GM19043 (cell line): ENCODE results near the gene DNAH1.

ENCODE experiments used
- ATAC-seq: cut with Tn5 transposase; IDR thresholded peaks from one replicate; pipeline ENCODE4 v1.9.1; 2021; ENCODE audit warnings: low read depth; ENCODE audit not compliant: unreplicated experiment

DNAH1 gene

DNA sequence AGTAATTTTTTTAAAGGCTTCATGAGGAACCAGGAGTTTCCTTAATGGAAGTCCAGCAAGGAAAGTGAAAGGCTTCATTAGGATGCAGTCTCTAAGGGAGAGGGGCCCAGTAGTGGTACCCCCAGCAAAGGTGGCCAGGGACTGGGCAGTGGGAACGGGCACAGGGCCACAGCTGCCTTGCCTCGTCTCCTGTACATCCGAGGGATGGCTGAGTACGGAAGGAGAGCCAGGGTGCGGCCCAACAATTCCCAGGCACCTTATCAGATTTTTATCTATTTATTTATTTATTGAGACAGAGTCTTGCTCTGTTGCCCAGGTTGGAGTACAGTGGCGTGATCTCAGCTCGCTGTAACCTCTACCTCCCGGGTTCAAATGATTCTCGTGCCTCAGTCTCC is 114.3 kb downstream of the DNAH1 start:
- no peak for ATAC-seq

DNA sequence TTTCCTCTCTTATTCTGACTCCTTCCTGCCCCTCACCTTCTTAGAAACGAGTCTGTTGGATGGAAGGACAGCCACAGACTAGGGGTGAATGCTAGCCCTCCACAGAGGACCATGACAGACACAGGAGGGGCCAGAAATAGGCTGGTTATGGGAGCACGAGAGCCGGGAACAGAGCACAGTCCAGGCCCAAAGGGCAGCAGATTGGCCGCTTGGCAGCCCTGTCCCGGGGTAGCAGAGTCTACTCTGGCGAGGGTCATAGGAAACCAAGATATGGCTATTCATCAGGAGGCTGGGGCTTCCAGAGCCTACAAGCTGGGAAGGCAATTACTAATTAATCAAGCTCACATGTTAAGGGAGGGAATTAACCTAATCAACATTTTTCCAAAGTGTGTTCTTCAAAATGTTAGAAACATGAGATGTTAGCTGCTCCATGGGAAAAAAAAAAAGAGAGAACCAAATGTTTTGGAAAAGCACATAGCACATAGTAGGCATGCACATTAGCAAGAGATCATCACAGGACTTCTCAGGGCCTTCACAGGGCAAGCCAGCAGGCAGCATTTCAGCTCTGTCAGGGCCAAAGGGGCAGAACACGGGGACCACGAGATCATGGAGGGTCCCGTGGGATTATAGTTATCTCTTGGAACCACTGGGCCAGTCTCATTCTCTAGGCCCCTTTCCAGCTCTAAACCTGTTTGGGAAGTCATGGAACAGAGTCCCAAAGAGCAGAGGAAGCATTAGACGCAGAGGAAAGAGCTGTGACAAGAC is 115.5 kb downstream of the DNAH1 start:
- ATAC-seq, result no peak

DNA sequence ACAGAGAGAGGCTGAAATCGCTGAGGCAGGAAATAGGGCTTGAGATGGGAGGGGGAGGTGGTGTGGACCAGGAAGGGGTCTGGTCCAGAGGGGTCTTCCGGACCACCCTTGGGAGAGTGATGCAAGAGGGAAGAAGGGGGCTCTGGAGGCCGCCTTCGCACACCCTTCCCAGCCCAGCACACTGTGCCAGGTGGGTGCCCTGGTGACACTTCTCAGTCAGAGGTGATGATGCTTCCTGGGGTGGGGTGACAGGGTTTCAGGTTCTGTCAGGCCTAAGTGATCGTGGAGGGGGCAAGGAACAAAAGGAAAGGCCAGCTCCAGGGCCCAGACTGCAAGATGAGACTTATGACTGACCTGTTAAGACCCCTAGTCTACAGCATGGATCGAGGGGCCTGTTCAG is 116.1 kb downstream of the DNAH1 start:
- ATAC-seq, result no peak

DNA sequence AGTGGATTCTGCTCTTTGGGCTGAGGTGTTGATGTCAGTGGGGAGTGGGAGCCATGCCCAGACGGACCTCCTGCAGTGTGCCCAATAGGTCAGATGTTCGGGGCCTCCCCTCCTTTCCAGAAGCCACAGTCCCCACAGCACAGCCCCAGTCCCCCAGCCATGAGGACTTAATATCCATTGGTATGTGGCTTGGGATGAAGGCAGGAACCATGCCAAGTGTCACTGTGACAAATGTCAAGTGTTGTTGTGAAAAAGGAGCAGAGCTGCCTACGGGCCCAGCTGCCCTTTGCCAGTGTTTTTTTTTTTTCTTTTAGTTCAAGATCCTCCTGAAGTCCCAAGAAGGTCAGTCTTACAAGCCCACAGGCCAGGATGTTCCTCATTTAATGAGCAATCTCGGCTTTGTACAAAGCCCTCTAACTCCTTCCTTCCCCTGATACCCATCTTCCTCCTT is 116.6 kb downstream of the DNAH1 start:
- no peak for ATAC-seq

DNA sequence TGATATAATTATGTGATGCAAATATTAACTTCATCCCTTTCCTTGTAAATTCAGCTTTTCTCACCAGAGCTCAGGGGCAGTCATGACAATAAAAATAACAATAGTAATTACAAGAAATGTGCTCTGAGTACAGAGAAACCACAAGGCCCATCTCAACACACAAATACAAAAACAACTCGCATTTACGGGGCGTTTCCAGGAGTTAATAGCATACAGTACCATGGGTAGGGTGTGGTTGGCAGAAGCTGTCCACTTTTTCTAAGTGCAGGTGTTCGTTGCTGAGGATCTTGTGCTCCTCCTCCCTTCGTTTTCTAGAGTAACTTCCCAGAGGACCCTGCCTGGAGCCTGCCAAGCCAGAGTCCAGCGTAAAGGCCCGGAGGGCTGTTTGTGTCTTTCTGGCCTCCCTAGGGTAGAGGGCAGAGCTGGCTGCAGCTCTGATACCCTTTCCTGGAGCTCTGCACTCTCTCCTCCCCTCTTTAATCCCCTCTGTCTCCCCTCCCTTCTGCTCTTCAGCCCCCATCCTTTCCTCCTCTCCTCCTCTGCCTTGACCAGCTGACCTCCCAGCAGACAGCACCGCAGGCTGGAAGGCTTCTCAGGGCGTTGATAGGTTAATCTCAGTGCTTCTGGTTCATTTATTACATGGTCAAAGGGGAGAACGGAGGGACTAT is 117.3 kb downstream of the DNAH1 start:
- no peak for ATAC-seq

DNA sequence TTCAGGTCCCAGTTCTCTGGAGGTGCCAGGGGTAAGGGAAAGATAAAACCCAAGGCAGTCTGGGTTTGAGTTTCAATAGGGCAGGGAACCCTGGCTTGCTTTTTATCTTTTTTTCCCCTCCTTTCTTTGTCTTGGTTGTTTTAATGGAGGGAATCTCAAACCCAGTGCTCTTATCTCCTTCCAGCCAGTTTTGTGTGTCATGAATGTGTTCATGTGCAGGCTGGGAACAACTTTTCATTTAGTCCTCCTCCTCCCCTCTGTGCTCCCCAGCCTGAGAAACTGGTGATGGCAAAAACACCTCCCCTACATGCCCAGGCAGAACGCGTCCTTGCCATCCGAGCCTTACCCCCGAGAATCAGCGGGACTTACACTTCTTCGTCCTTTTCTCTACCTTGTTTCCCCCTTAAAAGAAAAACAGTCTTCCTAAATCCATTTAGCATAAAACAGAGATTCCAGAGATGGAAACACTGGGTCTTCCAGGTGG is 117.9 kb downstream of the DNAH1 start:
- ATAC-seq, result no peak

DNA sequence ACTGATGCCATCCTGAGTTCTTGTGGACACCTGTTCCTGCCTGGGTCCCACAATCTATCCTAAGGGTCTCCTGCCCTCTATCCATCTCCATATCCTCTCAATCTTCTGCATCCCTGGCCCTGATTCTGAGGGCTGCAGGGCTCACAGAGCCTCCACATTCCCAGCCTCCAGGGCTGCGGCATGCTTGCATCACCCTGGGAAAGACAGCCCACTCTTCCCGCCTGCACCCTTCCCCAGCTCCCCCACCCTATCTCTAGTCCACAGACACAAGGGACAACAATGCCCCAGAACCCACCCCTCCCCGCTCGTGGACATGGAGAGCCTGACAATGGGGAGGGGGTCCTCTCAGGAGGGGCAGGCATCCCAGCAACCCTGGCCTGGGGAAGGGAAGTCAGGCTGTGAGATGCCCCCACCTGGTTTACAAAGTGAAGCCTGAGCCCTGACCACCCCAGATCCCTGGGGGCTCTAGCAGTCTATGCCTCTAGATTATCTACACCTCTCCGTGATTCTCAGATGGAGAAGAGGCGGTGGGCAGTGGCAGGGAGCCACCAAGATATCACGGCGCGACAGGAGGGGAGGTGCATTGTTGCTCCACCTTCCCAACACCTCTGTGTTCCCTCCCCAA is 118.5 kb downstream of the DNAH1 start:
- ATAC-seq, result no peak

DNA sequence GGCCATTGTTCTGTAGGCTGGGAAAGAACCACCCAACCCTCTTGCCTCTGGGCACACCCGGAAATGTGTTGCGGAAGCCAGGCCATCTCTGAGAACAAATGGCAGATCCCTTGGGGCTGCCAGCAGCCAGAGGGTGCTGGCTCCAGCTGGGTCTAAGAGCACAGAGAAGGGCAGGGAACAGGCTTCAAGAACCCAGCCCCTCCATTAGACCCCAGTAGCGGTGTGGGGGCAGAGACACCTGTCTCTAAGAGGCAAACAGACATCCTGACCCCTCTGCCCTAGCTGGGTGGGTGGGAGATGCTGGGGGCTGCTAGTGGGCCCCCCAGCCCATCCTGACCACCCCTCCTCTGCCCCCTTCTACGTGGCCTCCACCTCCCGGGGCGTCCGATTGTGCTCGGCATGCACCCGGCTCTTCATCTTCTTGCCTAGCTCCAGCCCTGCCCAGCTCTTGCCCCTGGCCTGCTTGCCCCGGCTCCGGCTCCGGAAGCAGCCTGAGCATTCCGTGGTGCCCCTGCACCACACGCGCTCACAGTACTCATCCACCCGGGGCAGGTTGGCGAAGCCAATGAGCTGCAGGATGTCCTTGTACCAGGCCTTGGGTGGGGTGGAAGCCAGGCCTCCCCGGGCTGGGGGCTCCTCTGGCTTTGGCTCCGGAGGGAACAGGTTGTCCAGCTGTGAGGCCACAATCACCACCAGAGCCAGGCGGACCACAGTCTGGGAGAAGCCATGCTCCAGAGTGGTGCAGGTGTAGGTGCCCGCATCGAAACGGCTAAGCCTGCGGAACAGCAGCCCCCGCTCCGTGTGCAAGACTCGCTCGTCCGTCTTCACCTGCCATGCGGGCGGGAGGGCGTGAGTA is 119.4 kb downstream of the DNAH1 start:
- ATAC-seq, result no peak

DNA sequence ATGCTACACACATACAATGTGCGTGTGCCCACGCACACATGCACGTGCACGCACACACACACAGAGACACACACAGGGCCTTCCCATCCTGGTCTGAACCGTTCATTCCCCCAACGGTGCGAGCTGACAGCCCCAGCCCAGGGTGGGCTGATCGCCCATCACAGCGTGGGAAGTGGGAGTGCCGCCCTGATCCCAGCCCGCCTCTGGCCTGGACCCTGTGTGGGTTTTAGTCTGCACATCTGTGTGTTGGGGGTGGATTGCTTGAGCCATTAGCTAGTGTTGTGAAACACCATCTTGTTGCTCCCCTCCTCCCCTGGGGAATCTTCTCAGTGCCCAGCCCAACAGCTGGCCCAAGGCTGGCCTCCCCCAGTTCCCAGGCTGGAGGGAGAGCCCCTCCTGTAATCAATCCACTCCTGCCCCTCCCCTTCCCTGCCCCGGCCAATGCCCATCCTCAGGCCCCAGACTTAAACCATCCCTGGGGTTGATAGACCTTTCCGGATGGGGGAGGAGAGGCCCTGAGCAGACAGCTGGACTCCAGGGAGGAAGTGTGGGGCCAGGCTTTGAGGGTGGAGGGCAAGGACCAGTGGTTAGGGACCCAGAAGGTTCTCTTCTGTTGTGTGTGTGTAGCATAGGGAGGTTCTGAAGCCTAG is 120.5 kb downstream of the DNAH1 start:
- ATAC-seq, result no peak

DNA sequence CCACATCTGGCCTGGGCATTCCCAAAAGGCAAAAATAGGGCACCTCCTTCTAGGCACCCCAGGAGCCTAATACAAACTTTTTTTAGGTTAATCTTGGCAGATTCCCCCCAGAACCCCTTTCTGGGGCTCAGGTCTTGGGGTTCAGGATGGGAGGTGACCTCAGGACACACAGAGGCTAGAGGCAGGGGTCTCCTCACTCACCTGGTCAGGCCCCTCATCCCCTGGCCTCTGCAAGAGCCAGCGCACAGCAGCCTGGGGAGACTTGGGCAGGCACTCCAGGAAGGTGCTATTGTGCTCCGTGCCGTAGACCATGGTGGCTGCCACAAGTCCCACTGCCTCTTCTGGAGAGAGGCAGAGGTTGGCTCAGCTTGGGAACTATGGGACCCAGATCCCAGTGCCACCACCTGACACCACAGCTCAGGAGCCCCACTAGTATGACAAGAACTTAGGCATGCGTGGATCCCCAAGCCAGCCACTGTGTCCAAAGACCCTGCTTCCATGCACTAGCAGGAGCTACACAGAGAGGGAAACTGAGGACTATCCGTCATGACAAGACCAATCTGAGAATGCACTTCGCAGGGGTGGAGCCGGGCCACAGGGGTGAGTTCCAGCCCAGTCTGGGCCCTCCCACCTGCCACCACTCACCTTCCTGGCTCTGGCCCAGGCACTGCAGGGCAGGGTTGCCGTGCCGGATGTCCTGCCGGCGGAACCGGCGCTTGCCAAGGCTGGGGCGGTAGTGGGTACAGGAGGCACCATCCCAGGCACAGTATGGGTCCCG is 121.4 kb downstream of the DNAH1 start:
- no peak for ATAC-seq

DNA sequence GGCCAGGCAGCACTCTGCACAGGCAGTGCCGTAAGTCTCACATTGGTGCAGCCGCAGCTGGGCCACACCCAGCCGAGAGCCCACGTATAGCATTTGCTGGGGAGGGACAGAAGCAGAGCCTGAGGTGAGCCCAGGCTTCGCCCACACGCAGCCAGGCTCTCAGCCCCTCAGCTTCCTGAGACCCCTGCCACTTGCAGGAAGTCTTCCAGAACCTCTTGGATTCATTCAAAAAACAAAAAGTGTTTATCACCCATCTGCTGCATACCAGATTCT is 121.9 kb downstream of the DNAH1 start:
- no peak for ATAC-seq

DNA sequence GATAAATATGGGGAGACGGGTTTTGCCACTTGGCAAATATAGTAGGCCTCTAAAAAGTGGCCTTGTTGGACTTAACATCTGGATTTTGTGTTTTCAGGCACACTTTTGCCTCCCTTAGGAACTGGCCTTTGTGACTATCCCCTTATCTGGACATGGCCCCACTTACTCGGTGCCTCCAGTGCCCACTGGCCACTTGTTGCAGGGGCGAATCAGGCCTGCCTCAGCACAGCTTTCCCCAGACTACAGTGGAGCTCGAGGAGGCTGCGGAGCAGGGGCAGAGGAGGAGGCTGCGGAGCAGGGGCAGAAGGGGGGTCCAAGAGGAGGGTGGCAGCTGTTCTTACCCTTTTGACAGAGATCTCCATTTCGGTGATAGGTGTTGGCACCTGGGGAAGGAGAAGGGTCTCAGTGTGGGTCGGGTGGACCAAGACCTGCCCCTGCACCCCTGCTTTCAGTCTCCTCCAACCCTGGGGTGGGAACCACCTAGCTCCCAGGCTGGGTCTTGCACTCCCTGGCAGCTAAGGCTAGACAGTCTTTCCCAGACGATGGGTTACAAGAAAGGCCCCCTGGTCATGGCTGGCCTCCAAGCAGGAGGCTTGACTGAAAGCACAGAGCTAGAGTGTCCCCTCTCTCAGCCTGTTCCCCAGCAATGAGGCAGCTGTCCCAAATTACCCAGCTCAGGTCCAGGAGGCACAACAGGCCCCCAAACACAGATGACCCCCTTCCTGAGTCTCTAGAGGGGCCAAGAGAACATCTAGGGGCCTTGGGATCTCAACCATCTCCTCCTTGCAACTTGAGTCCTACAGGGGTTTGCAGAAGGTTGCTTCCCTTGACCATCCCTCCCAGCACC is 122.7 kb downstream of the DNAH1 start:
- no peak for ATAC-seq

DNA sequence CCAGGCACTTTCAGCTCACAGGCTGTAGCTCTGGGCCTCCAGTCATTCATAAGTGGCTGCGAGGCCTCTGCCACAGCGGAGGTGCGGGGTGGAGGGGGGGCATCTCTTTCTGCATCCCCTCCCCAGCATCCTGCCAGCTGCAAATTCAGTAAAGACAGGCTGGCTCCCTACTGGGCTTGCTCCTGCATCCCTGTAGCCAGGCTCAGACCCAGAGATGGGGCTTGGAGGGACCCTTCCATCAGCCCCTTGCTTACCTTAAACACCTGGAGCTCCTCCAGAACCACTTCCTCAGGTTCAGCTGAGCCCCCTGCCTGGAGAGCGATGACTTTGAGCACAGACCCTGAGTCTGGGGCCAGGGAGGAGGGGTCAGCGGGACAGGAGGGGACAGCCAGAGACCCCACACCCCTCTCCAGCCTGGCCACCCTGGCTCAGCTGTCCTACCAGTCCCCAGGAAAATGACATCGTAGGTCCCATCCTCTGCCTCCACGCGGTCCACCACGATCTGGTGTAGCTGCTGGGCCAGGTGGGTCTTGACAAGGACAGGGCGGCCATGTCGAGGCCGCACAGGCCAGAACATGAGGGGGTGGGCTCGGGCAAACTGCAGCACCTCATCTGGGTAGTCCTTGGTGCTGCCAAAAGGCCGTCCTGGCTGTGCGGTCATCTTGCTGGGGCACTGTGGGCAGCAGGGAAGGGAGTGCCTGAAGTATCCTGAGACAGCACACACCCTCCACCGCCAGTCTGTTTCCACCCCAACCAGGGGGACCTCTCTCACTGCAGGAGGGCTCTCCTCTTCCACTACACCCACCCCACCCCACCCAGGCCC is 123.5 kb downstream of the DNAH1 start:
- ATAC-seq, result no peak

DNA sequence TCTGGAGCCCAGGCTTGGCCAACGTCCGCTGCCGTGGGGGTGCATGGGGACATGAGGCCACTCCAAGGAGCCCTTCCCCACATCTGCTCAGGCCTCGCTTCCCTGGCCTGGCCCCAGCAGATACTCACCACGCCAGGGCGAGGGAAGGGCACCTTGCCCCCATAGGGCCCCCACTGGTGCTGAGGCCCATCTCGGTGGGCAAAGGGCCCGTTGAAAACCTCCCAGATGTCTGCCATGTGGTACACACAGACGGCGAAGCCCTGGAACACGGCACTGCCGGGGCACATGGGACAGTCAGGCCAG is 124.1 kb downstream of the DNAH1 start:
- ATAC-seq, result no peak

DNA sequence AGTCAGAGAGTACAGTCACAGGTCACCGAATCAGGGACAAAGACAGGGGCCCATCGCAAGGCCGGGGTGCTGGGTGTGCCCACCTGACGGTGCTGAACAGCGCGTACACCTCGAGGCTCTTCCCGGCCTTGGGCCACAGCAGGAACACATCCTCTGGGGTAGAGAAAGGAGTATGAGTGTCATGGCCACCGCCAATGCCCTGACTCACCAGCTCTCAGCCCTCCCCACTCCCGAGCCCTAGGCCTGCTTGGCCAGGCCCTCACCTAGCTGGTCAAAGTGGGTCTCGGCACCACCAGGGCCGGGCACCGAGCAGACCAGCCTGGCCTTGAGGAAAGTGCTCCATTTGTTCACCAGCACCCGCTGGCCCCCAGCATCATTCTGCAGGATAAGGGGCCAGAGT is 124.6 kb downstream of the DNAH1 start:
- no peak for ATAC-seq

DNA sequence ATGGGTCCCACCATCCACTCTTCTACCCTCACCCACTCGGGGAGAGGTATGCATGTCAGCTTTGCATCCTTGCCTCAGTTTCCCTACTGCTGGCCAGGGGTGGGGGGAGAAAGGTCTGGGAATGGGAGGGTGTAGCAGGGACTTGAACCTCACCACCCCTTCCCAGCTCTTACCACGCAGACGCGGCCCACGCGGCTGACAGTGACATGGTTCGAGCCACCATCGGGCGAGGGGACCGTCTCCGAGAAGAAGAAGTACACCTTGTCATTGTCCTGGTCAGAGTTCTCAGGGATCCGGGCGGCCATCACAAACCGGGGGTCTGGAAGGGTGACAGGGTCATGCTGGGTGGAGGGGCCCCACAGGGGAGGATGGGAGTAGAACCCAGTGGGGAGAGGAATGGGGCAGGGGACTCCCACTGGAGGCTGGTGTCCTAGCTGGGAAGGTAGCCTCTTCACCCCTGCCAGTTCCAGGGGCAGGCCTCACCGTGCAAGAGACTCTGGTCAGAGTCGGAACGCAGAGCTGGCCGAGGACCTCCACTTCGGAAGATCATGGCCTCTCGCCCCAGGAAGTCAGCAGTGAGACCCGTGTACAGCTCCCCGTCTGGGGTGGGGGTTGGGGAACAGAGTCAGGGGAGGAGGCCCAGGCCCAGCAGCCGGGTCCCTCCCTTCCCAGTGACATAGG is 125.1 kb downstream of the DNAH1 start:
- no peak for ATAC-seq

DNA sequence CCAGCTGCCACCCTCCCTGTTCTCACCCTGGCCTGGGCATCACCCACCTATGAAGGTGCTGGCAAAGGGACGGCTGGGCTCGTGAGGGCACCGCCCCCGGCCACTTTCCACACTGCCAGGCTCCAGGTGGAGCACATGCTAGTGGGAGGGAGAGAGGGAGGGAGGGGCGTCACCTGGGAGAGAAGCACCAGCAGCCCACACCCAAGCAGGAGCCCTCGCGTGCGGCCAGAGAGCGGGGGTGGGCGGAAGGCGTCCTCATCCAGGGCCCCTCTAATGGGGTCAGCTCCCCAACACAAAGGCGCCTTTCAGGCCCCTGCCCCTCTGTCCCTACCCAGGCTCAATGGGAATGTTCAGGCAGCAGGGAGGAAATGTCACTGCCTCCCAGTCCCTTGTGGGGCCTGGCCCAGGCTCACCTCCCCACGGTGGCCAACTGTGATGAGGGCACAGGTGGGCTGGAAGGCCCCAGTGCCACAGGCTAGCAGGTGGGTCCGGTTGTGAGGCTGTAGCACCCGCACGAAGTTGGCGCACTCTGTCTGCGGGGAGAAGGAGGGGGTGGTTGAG is 125.7 kb downstream of the DNAH1 start:
- no peak for ATAC-seq
